ENCODE measurements around the gene CCNY. TPM values are rescaled to one million over a fixed set of nuclear protein-coding genes. Genes with fewer than 3 reads are reported as not detected.

CCNY gene
- total RNA-seq, 4 donors from 2014 or later: 23.9 to 68.1 (median 39.5) TPM

GRCh38 chr10:35342183-35342753, 6.0 kb downstream of the CCNY start:
- no peaks in the 10 kb centered on the region for H3K36me3 ChIP-seq
- no peak for DNase-seq
- no peaks in the 10 kb centered on the region for H3K27me3 ChIP-seq
- no peak overlapping the region for H3K4me3 ChIP-seq
- peaks cover 64 to 71% of the 10 kb centered on the region in 2 donors for H3K4me1 ChIP-seq
- ATAC-seq: no peak
- peak overlapping the region in 1 of 4 donors; percentile 60 for H3K27ac ChIP-seq
- in situ Hi-C loops (cut with MboI; ENCODE audit: low sequenced_read_pairs in 4 of 4) (loop anchor here in 2 of 4 donors (25.0 kb wide), 2 partner anchors 220 to 230 kb away; no protein-coding TSS in a partner anchor), intact Hi-C loops (cut with DNase I; ENCODE audit: low total_unique reads) (no loop called here)
- no peaks in the 10 kb centered on the region for H3K9me3 ChIP-seq
- TF ChIP-seq CTCF (IDR thresholded peaks at IDR 0.05 in 4 of 5, conservative IDR thresholded peaks at IDR 0.05 in 1 of 5) (no peak), POLR2A (IDR thresholded peaks at IDR 0.05) (no peak)

- Histone ChIP-seq H3K36me3 (no peaks in the 10 kb centered on the region), H3K27me3 (no peaks in the 10 kb centered on the region), H3K4me3 (no peak overlapping the region), H3K27ac (no peak overlapping the region), H3K4me1 (peaks cover 64 to 75% of the 10 kb centered on the region in 2 donors), H3K9me3 (no peaks in the 10 kb centered on the region)
- TF ChIP-seq POLR2A (IDR thresholded peaks at IDR 0.05) (no peak), CTCF (IDR thresholded peaks at IDR 0.05 in 4 of 5, conservative IDR thresholded peaks at IDR 0.05 in 1 of 5) (no peak)
- DNase-seq (no peak), ATAC-seq (no peak)
- in situ Hi-C loops (cut with MboI; ENCODE audit: low sequenced_read_pairs in 4 of 4): loop anchor here in 2 of 4 donors (25.0 kb wide), 2 partner anchors 219 to 231 kb away; no protein-coding TSS in a partner anchor
- intact Hi-C loops (cut with DNase I; ENCODE audit: low total_unique reads): no loop called here
Measured at GRCh38 chr10:35343739-35344138, 7.4 kb downstream of the CCNY start.

GRCh38 chr10:35345383-35345742, 9.1 kb downstream of the CCNY start:
- Histone ChIP-seq H3K9me3 (no peaks in the 10 kb centered on the region), H3K27me3 (no peaks in the 10 kb centered on the region), H3K27ac (no peak overlapping the region), H3K4me1 (peaks cover 63 to 75% of the 10 kb centered on the region in 2 donors), H3K36me3 (no peaks in the 10 kb centered on the region), H3K4me3 (no peak overlapping the region)
- in situ Hi-C loops (cut with MboI; ENCODE audit: low sequenced_read_pairs in 4 of 4): loop anchor here in 2 of 4 donors (25.0 kb wide), 2 partner anchors 217 to 233 kb away; no protein-coding TSS in a partner anchor
- ATAC-seq: no peak
- DNase-seq: no peak
- no peak for TF ChIP-seq CTCF (IDR thresholded peaks at IDR 0.05 in 4 of 5, conservative IDR thresholded peaks at IDR 0.05 in 1 of 5)
- TF ChIP-seq POLR2A (IDR thresholded peaks at IDR 0.05): no peak
- intact Hi-C loops (cut with DNase I; ENCODE audit: low total_unique reads): no loop called here

- no peaks in the 10 kb centered on the region for H3K36me3 ChIP-seq
- intact Hi-C loops (cut with DNase I; ENCODE audit: low total_unique reads) (no loop called here), in situ Hi-C loops (cut with MboI; ENCODE audit: low sequenced_read_pairs in 4 of 4) (loop anchor here in 2 of 4 donors (25.0 kb wide), 2 partner anchors 216 to 234 kb away; no protein-coding TSS in a partner anchor)
- no peak for TF ChIP-seq POLR2A (IDR thresholded peaks at IDR 0.05)
- TF ChIP-seq CTCF (IDR thresholded peaks at IDR 0.05 in 4 of 5, conservative IDR thresholded peaks at IDR 0.05 in 1 of 5): no peak
- ATAC-seq: no peak
- no peak for DNase-seq
- H3K4me3 ChIP-seq: no peak overlapping the region
- H3K9me3 ChIP-seq: no peaks in the 10 kb centered on the region
- H3K27ac ChIP-seq: peak overlapping the region in 2 of 4 donors; percentile 17 to 52
- peaks cover 62 to 75% of the 10 kb centered on the region in 2 donors for H3K4me1 ChIP-seq
- no peaks in the 10 kb centered on the region for H3K27me3 ChIP-seq
Measured at GRCh38 chr10:35346248-35346647, 9.9 kb downstream of the CCNY start.
